ENCODE measurements around the gene TEKT4.

- TF ChIP-seq GATA3 (IDR thresholded peaks at IDR 0.05; ENCODE audit: low read depth, low read length) (no peak), GATA2 (IDR thresholded peaks at IDR 0.05; ENCODE audit: low read depth, low read length) (no peak)
Observed at GRCh38 chr2:94875820-94876522, 4.7 kb downstream of the TEKT4 start.
